Parathyroid adenoma (tissue), 2 donors: ENCODE data around the gene YY1.

Experiments used
- H2AFZ ChIP-seq: fragments of 300-600 bp; sonication (generic); one replicate; pipeline ENCODE4 v1.7.0; 2017; ENCODE audit warnings: antibody characterized with exemption, mild to moderate bottlenecking
- H3K27ac ChIP-seq: fragments of 300-600 bp; sonication (generic); one replicate; pipeline ENCODE4 v1.7.0; 2017
- H3K27me3 ChIP-seq: fragments of 300-600 bp; sonication (generic); one replicate; pipeline ENCODE4 v1.7.0; 2017; ENCODE audit warnings: low read length; ENCODE audit not compliant: control insufficient read depth, insufficient read depth
- H3K36me3 ChIP-seq: fragments of 300-600 bp; sonication (generic); one replicate; pipeline ENCODE4 v1.7.0; 2017; ENCODE audit warnings: low read length; ENCODE audit not compliant: control insufficient read depth, insufficient read depth
- H3K4me1 ChIP-seq: fragments of 300-600 bp; sonication (generic); one replicate; pipeline ENCODE4 v1.7.0; 2017; ENCODE audit warnings: control low read depth
- H3K4me2 ChIP-seq: fragments of 300-600 bp; sonication (generic); one replicate; pipeline ENCODE4 v1.7.0; 2017; ENCODE audit warnings: low read length
- H3K4me3 ChIP-seq: fragments of 300-600 bp; sonication (generic); one replicate; pipeline ENCODE4 v1.7.0; 2017; ENCODE audit warnings: low read depth, low read length
- H3K79me2 ChIP-seq: fragments of 300-600 bp; sonication (generic); one replicate; pipeline ENCODE4 v1.7.0; 2017; ENCODE audit warnings: control low read depth
- H3K9ac ChIP-seq: fragments of 300-600 bp; sonication (generic); one replicate; pipeline ENCODE4 v1.7.0; 2017; ENCODE audit warnings: mild to moderate bottlenecking
- H3K9me3 ChIP-seq: fragments of 300-600 bp; sonication (generic); one replicate; pipeline ENCODE4 v1.7.0; 2017; ENCODE audit warnings: low read length; ENCODE audit not compliant: control insufficient read depth
- CTCF ChIP-seq: fragments of 300-600 bp; sonication (generic); IDR thresholded peaks from one replicate; pipeline ENCODE4 v1.7.0; 2017; ENCODE audit warnings: antibody characterized with exemption, mild to moderate bottlenecking
- donor health status: primary hyperparathyroidism.

Gene YY1

GRCh38 chr14:100302616-100303015 lies 63.7 kb downstream of the YY1 start:
- H3K4me2 ChIP-seq: no peak overlapping the region
- no peaks in the 10 kb centered on the region for H3K27me3 ChIP-seq
- no peak overlapping the region for H3K27ac ChIP-seq
- H3K4me3 ChIP-seq: no peak overlapping the region
- H3K9ac ChIP-seq: no peak overlapping the region
- H3K4me1 ChIP-seq: no peaks in the 10 kb centered on the region
- H3K79me2 ChIP-seq: no peaks in the 10 kb centered on the region
- no peaks in the 10 kb centered on the region for H3K9me3 ChIP-seq
- no peak for TF ChIP-seq CTCF
- no peaks in the 10 kb centered on the region for H3K36me3 ChIP-seq
- no peak overlapping the region for H2AFZ ChIP-seq

DNA sequence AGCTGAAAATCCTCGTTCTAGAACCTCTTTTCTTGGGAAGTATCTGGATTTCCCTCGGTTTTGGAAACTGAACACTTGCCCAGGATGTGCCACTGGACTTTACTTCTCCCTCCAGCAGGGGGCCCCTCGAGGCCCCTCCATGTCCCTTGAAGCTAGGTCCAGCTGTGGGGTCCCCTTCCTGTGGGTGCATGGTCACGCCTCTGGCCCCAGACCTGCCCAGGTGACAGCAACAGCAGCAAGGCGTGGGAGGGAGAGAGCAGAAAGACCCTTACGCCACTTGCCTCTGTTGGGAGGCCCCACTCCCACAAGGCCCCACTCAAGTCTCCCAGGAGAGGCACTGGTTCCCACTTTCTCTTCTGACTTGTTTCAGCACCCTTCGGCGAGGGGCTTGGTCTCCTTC lies 64.2 kb downstream of the YY1 start:
- Histone ChIP-seq H3K27ac (no peak overlapping the region), H3K4me1 (peaks cover 3% of the 10 kb centered on the region), H3K4me3 (no peak overlapping the region), H3K27me3 (no peaks in the 10 kb centered on the region), H3K36me3 (no peaks in the 10 kb centered on the region), H3K9ac (no peak overlapping the region), H3K9me3 (no peaks in the 10 kb centered on the region), H2AFZ (no peak overlapping the region), H3K4me2 (no peak overlapping the region), H3K79me2 (no peaks in the 10 kb centered on the region)
- peak; percentile 41 for TF ChIP-seq CTCF

DNA sequence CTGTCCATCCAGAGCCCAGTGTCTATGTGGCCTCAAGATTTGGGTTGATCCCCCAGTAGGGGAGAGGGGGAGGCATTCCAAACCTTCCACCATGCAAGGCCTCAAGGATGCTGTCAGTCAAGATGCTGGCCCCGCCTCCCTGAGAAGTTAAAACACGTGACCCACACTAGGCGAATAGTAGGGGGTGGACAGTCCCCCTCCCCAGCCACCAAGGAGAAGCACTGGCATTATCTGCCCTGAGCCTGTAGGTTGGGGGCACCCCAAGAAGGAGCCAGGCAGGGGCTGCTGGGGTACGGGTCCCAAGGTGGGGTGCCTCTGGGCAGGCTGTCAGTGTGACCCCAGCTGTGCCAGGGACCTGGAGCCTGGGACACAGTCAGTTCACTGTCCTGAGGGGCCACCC lies 65.0 kb downstream of the YY1 start:
- Histone ChIP-seq H3K4me2 (no peak overlapping the region), H2AFZ (no peak overlapping the region), H3K4me1 (peaks cover 5% of the 10 kb centered on the region), H3K36me3 (no peaks in the 10 kb centered on the region), H3K9me3 (no peaks in the 10 kb centered on the region), H3K79me2 (no peaks in the 10 kb centered on the region), H3K9ac (no peak overlapping the region), H3K27me3 (no peaks in the 10 kb centered on the region), H3K27ac (no peak overlapping the region), H3K4me3 (no peak overlapping the region)
- TF ChIP-seq CTCF: no peak

DNA sequence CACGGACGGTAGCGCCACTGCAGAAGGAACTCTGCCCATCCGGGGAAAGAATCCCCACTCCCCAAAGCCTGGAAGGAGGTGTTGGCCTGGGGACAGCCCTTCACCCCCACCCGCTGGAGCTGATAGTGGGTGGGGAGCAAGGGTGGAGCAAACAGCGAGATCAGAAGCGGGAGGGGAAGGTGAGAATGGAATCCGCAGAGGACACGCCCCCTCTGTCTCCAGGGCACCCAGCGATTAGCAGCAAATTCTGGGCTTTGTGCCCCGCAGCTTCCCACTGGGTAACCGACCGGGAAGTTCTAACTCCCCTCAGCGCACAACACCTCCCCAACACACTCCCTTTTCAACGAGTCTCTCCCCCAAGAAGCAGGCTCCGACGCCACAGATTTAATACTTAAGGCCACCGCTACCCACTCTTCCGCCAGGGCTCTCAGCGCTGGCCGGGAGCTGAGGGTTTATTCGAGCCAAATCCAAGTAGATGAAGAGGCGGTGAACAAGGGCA lies 65.9 kb downstream of the YY1 start:
- Histone ChIP-seq H3K9ac (no peak overlapping the region), H3K27ac (no peak overlapping the region), H3K4me3 (peak overlapping the region; percentile 53), H3K4me2 (peak overlapping the region; percentile 80), H3K9me3 (no peaks in the 10 kb centered on the region), H3K36me3 (no peaks in the 10 kb centered on the region), H3K79me2 (no peaks in the 10 kb centered on the region), H2AFZ (peak overlapping the region; percentile 91), H3K4me1 (peaks cover 5% of the 10 kb centered on the region), H3K27me3 (no peaks in the 10 kb centered on the region)
- no peak for TF ChIP-seq CTCF

- Histone ChIP-seq H3K27ac (peak overlapping the region; percentile 39), H3K4me1 (peaks cover 5% of the 10 kb centered on the region)
Measured at GRCh38 chr14:100305324-100306100, 66.6 kb downstream of the YY1 start.

More at GRCh38 chr14:100305324-100306100, 66.6 kb downstream of the YY1 start:
- TF ChIP-seq CTCF: no peak
- Histone ChIP-seq H2AFZ (peak overlapping the region; percentile 91), H3K9ac (no peak overlapping the region), H3K36me3 (no peaks in the 10 kb centered on the region), H3K9me3 (no peaks in the 10 kb centered on the region), H3K4me2 (peak overlapping the region; percentile 80), H3K79me2 (no peaks in the 10 kb centered on the region), H3K27me3 (no peaks in the 10 kb centered on the region), H3K4me3 (peak overlapping the region; percentile 53)
